PC-9 (cell line): ENCODE results near the gene UNC5C.

Experiments used
- EZH2 ChIP-seq: fragments of 200-600 bp; sonication (generic); IDR thresholded peaks from 2 replicates; pipeline ENCODE4 v1.8.0; 2017; ENCODE audit warnings: antibody characterized with exemption, low read depth
- TF ChIP-seq, protein P1 (sequence below): fragments of 200-600 bp; sonication (generic); conservative IDR thresholded peaks from 2 replicates; pipeline ENCODE4 v1.6.1; 2017; ENCODE audit warnings: mixed run types, antibody characterized with exemption, mild to moderate bottlenecking, moderate library complexity

GRCh38 chr4:95141361-95141760 lies 407.4 kb downstream of the UNC5C start:
- TF ChIP-seq, protein P1, sequence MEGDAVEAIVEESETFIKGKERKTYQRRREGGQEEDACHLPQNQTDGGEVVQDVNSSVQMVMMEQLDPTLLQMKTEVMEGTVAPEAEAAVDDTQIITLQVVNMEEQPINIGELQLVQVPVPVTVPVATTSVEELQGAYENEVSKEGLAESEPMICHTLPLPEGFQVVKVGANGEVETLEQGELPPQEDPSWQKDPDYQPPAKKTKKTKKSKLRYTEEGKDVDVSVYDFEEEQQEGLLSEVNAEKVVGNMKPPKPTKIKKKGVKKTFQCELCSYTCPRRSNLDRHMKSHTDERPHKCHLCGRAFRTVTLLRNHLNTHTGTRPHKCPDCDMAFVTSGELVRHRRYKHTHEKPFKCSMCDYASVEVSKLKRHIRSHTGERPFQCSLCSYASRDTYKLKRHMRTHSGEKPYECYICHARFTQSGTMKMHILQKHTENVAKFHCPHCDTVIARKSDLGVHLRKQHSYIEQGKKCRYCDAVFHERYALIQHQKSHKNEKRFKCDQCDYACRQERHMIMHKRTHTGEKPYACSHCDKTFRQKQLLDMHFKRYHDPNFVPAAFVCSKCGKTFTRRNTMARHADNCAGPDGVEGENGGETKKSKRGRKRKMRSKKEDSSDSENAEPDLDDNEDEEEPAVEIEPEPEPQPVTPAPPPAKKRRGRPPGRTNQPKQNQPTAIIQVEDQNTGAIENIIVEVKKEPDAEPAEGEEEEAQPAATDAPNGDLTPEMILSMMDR = no peak
- no peak for TF ChIP-seq EZH2
